HG03066 (cell line): ENCODE measurements around the gene SPATA31A3.
"Not testable (repeated sequence)": the region's sequence is repeated elsewhere in the genome, so short reads cannot be mapped to it uniquely, and the experiment has no call there.

ENCODE experiments used
- ATAC-seq: cut with Tn5 transposase; IDR thresholded peaks from one replicate; pipeline ENCODE4 v1.9.1; 2021; ENCODE audit warnings: low read depth; ENCODE audit not compliant: unreplicated experiment

SPATA31A3 gene

DNA sequence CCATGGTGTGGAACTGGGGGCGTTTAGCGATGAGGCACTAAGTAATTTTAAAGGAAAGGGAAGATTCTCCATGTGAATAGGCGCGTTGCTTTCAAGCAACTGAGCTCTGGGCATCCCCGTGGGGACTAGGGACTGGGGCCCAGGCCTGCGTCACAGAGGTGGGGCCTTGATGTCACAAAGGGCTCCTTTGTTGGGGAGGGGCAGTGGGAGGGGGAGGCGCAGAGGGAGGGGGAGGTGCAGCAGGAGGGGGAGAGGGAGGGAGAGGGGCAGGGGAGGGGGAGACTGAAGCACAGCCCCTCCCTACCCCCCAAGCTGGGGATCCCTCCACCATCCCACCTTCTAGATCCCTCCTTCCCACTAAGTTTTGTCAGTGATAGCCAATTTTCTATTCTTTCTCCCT is at the start of gene SPATA31A3:
Gene SPATA31A3, minus strand, starts transcription at position 101 of the 400 bp plus-strand sequence. Its CDS starts 29 bp downstream, at position 72.
- ATAC-seq: not testable (repeated sequence)

DNA sequence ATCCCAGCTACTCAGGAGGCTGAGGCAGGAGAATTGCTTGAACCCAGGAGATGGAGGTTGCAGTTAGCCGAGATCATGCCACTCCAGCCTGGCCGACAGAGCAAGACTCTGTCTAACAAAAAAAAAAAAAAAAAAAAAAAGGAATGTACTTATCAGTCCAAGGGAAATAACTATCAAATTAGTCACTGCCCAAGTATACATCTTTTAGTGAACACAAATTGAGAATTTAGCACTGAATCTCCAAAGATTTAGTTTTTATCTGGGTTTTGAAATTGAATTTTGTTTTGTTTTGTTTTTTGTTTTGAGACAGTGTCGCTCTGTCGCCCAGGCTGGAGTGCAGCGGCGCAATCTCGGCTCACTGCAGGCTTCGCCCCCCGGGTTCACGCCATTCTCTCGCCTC is 39.8 kb downstream of the SPATA31A3 start:
- not testable (repeated sequence) for ATAC-seq

DNA sequence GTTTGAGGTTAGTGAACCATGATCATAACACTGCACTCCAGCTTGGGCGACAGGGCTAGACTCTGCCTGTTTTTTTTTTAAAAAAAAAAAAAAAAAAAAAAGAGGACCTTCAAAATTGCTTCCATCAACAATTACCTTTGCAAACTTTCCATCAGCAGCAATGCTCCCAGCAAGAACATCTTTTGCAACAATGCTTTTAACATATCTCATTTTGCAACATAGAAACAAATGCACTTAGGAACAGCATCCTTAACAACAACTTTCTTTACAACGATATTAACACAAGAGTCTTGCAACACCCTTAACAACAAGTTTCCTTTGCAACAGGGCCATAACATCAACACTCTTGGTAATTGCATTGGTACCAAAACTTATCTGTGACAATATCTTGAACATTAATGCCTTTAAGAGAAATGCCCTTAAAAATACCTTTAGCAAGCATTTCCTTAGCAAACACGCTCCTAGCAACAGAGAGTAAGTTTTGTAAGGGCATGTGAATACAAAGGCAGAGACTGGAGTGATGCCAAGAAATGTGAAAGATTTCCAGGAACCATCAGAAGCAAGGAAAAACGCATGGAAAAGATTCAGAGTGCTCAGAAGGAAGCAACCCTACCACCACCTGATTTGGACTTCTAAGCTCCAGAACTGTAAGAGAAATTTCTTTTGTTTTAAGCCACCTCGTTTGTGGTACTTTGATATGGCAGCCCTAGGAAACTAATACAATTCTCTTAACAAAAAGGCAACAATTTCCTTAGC is 49.8 kb downstream of the SPATA31A3 start:
- not testable (repeated sequence) for ATAC-seq

GRCh38 chr9:66939878-66940830 is 52.2 kb downstream of the SPATA31A3 start:
- ATAC-seq: not testable (repeated sequence)

- ATAC-seq: not testable (repeated sequence)
Measured at GRCh38 chr9:66938322-66938721, 54.0 kb downstream of the SPATA31A3 start.

GRCh38 chr9:66937662-66938061 is 54.7 kb downstream of the SPATA31A3 start:
- not testable (repeated sequence) for ATAC-seq
